SH-SY5Y (cell line): ENCODE results near the gene SEMA4B.

ENCODE experiments used
- GATA2 ChIP-seq: IDR thresholded peaks from 2 replicates; pipeline ENCODE4 v1.6.1; 2011; ENCODE audit warnings: mild to moderate bottlenecking, low read depth, low read length
- GATA3 ChIP-seq: IDR thresholded peaks from 2 replicates; pipeline ENCODE4 v1.6.1; 2011; ENCODE audit warnings: low read depth, mild to moderate bottlenecking, low read length, moderate library complexity

- TF ChIP-seq GATA3 (no peak), GATA2 (no peak)
Observed at GRCh38 chr15:90257776-90258175, 56.6 kb downstream of the SEMA4B start.
